Measurements from ENCODE around the gene MDM4.

MDM4 gene

DNA sequence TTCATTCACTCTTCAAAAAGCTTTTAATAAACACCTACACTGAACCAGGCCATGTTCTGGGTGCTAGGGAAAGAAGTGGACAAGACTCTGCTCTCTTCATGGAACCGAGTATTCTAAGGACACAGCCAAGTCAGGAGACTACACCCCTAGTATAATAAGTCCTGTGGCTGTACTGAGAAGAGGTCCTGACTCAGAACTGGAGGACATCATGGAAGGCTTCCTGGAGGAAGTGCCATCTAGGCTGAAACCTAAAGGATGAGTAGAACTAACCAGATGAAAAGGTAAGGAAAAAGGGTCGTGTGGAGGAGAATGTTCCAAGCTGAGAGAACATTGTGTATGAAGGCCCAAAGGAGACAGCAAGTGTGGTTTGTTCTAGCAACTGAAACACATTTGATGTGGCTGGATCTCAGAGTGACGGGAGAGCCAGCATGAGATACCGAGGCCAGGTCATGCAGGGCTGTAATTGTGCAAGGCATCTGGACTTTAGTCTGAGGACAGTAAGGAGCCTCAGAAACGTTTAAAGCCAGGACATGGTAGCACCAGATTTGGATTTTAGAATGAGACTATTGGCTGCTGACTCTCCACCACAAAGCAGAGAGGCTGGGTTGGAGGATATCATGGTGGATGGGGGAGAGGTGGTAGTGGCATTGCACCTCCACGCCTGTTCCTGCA lies 86.8 kb downstream of the MDM4 start:
- TF ChIP-seq POLR2AphosphoS5 (IDR thresholded peaks at IDR 0.05; ENCODE audit: low read depth, low read length): no peak
- TF ChIP-seq FOXP2 (optimal IDR thresholded peaks at IDR 0.05; ENCODE audit: borderline replicate concordance, extremely low read depth, extremely low read length, insufficient read depth): no peak

DNA sequence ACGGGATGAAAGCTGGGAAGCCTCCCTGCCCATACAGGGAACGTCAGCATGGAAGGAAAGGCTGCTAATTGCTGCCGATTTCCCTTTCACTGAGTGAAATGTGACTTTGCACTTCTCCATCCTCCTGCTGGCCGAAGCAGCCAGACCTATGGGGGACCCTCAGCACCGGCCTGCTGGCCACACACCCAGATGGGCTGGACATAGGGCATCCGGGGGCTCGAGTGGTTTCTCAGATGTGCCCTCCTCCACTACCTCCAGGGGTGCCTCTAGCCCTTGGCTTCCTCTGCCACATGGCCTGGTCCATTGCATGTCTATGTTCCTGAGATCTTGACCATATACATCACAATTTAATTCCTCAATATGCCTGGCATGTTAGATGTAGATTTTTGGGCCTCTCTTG lies 89.6 kb downstream of the MDM4 start:
- no peak for TF ChIP-seq TAF1 (IDR thresholded peaks at IDR 0.05; ENCODE audit: borderline replicate concordance, insufficient read depth, low read length)
- TF ChIP-seq, protein P1, sequence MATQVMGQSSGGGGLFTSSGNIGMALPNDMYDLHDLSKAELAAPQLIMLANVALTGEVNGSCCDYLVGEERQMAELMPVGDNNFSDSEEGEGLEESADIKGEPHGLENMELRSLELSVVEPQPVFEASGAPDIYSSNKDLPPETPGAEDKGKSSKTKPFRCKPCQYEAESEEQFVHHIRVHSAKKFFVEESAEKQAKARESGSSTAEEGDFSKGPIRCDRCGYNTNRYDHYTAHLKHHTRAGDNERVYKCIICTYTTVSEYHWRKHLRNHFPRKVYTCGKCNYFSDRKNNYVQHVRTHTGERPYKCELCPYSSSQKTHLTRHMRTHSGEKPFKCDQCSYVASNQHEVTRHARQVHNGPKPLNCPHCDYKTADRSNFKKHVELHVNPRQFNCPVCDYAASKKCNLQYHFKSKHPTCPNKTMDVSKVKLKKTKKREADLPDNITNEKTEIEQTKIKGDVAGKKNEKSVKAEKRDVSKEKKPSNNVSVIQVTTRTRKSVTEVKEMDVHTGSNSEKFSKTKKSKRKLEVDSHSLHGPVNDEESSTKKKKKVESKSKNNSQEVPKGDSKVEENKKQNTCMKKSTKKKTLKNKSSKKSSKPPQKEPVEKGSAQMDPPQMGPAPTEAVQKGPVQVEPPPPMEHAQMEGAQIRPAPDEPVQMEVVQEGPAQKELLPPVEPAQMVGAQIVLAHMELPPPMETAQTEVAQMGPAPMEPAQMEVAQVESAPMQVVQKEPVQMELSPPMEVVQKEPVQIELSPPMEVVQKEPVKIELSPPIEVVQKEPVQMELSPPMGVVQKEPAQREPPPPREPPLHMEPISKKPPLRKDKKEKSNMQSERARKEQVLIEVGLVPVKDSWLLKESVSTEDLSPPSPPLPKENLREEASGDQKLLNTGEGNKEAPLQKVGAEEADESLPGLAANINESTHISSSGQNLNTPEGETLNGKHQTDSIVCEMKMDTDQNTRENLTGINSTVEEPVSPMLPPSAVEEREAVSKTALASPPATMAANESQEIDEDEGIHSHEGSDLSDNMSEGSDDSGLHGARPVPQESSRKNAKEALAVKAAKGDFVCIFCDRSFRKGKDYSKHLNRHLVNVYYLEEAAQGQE (IDR thresholded peaks at IDR 0.05; ENCODE audit: insufficient read depth in 1 of 2, low read depth in 2 of 2, low read length in 2 of 2): no peak
